Measurements from ENCODE around the gene HPX.

The HPX gene

DNA sequence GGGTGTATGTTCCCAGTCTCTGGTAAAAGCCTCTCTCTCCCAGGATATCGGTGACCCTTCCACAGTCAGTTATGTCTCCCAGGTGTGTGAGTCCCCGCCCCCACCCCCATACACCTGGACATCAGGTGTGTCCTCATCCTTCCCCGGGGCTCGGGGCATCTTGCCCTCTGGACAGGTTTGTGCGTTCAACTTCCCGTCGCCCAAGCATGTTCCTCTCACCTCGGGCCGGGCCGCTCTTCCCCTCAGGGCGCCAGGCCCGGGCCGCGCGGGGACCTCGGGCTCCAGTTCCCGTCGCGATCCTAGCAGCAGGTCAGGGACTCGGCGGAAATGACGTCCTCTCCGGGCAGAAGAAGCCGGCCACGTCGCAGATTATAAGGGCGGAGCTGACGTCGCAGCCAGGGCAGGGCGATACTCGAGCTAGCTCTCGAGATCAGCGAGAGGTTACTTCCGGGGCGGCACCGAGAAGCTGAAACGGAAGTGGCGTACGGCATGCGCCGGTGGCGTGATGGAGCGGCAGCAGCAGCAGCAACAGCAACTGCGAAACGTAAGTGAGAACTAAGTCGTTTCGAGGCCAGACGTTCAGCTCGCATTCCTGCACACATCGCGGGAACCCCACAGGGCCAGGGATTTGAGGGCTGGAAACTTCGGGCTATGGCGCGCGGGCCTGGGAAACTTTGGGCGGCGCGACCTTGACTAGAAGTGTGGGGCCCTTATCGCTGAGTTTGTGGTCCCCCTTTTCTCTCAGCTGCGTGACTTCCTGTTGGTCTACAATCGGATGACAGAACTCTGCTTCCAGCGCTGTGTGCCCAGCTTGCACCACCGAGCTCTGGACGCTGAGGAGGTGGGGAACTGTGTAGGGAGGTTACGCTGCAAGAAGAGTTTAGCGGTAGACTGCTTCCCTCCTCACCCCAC is 40.5 kb upstream of the HPX start, which contains the start of the genes ARFIP2 and TIMM10B:
Gene ARFIP2, minus strand, starts transcription at position 320 of the 912 bp plus-strand sequence. CDS start 910 bp downstream, outside the sequence.
Gene TIMM10B, plus strand, starts transcription at position 490 of the 912 bp plus-strand sequence. Its CDS starts 16 bp downstream, at position 506.
- TF ChIP-seq, protein P1, sequence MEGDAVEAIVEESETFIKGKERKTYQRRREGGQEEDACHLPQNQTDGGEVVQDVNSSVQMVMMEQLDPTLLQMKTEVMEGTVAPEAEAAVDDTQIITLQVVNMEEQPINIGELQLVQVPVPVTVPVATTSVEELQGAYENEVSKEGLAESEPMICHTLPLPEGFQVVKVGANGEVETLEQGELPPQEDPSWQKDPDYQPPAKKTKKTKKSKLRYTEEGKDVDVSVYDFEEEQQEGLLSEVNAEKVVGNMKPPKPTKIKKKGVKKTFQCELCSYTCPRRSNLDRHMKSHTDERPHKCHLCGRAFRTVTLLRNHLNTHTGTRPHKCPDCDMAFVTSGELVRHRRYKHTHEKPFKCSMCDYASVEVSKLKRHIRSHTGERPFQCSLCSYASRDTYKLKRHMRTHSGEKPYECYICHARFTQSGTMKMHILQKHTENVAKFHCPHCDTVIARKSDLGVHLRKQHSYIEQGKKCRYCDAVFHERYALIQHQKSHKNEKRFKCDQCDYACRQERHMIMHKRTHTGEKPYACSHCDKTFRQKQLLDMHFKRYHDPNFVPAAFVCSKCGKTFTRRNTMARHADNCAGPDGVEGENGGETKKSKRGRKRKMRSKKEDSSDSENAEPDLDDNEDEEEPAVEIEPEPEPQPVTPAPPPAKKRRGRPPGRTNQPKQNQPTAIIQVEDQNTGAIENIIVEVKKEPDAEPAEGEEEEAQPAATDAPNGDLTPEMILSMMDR (IDR thresholded peaks at IDR 0.05; ENCODE audit: insufficient read depth, low read length, poor library complexity, severe bottlenecking): no peak
- H3K27me3 ChIP-seq (replicated peaks; ENCODE audit: control insufficient read depth, insufficient read depth, low read length): no peaks in the 10 kb centered on the region
- H3K4me3 ChIP-seq (replicated peaks; ENCODE audit: low read depth, low read length): peak within 1 kb of the TSS; percentile 87
- H3K36me3 ChIP-seq (ENCODE audit: control insufficient read depth, insufficient read depth, low read length): peaks cover 33% of the 10 kb centered on the region
- DNase-seq (ENCODE audit: extremely low read depth, insufficient read length): peak; percentile 93

DNA sequence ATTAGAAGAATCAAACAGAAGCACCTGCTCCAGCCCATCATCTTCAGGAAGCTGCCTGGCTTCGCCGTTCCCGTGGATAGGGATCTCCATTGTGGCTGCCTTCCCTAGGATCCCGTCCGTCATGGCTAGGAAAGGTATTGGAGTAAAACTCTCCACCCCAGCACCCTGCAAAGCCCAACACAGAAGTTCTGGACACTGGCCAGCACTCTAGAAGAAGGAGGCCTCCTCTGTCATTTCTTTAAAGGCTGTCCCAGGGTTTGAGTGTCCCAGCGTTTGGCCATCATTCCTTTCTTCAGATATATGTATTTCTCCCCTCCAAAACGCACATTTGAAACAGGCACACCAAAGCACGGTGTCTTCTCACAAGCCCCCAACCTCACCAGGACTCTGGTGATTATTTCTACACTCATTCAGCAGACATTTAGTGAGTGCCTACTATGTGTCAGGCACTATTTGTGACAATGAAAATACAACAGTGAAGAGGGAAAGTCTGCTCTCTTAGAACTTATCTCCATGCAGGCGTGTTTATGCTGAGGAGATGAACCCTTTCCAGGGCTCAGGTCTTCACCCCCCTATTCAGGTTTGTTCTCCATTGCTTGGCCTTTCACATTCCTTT is 39.6 kb upstream of the HPX start:
- TF ChIP-seq, protein P1 (IDR thresholded peaks at IDR 0.05; ENCODE audit: insufficient read depth, low read length, poor library complexity, severe bottlenecking): no peak

DNA sequence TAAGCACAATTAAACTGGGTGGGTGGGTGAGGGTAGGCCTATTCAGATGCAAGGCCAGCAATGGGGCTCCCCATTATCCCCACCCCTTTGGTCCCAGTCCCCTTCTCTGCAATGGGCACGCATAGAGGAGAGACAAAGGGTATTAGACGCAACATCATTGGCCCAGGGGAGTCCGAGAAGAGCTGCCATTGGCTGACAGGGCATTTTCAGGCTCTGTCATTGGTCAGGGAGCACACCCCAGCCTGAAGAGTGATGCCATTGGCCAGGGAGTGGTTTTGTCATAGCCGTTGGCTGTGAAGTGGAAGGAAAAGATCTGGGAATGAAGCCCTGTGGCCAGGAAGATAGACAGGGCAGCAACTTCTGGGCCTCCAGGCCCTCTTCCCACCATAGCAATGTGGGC is 35.8 kb upstream of the HPX start:
- no peak for DNase-seq (ENCODE audit: extremely low read depth, insufficient read length)
- no peak overlapping the region for H3K4me3 ChIP-seq (replicated peaks; ENCODE audit: low read depth, low read length)
- TF ChIP-seq, protein P1 (IDR thresholded peaks at IDR 0.05; ENCODE audit: insufficient read depth, low read length, poor library complexity, severe bottlenecking): no peak
- H3K27me3 ChIP-seq (replicated peaks; ENCODE audit: control insufficient read depth, insufficient read depth, low read length): no peaks in the 10 kb centered on the region
- H3K36me3 ChIP-seq (ENCODE audit: control insufficient read depth, insufficient read depth, low read length): peaks cover 23% of the 10 kb centered on the region

More for the DNA sequence above, 39.6 kb upstream of the HPX start:
- Histone ChIP-seq H3K27me3 (replicated peaks; ENCODE audit: control insufficient read depth, insufficient read depth, low read length) (no peaks in the 10 kb centered on the region), H3K4me3 (replicated peaks; ENCODE audit: low read depth, low read length) (peak overlapping the region; percentile 87), H3K36me3 (ENCODE audit: control insufficient read depth, insufficient read depth, low read length) (peaks cover 33% of the 10 kb centered on the region)
- DNase-seq (ENCODE audit: extremely low read depth, insufficient read length): no peak

DNA sequence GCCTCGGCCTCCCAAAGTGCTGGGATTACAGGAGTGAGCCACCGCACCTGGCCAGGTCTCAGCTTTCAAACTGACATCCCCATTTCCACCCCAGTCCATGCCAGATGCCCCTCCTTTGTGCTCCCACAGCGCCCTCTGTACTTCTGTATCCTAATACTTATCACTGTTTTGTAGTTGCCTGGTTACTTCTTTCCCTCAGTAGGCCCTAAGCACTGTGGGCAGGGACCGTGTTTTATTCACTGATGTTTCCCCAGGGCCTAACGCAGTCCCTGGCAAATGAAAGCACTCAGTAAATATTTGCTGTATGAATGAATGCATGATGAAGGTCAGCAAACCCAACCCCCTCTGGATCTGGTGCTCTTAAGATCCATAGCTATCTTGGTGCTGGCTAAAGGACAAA is 35.1 kb upstream of the HPX start:
- TF ChIP-seq, protein P1 (IDR thresholded peaks at IDR 0.05; ENCODE audit: insufficient read depth, low read length, poor library complexity, severe bottlenecking): no peak
- Histone ChIP-seq H3K36me3 (ENCODE audit: control insufficient read depth, insufficient read depth, low read length) (peaks cover 23% of the 10 kb centered on the region), H3K27me3 (replicated peaks; ENCODE audit: control insufficient read depth, insufficient read depth, low read length) (no peaks in the 10 kb centered on the region), H3K4me3 (replicated peaks; ENCODE audit: low read depth, low read length) (no peak overlapping the region)
- DNase-seq (ENCODE audit: extremely low read depth, insufficient read length): no peak

DNA sequence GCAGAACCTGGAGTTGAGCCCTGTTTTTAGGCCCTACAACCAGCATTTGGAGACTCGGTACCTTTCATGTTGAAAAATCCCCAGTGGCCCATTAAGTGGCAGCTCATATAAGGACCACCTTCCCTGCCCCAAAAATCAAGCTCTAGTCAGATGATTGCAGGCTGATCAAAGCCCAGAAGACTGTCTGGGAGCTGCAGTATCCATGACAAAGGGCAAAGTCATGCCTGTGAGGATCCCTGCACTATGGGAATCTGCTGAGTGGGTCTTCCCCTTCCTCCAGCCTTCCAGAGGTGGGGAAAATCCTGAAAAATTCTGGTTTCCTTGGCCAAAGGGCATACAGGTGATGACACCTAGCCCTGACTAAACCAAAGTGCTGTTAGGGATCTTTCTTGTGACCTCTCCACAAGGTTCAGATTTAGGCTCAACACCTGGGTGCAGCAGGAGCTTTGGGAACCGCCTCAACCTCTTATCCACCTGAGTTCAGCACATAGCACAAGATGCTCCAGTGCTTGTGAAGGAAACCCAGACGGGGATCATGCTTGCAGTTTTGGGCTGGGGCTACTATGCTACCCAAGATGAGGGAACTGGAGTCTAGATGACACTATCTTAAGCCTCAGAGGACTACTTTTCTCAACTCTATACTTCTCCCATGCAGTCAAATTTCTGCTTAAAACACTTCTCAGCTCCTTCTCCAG is 34.2 kb upstream of the HPX start:
- TF ChIP-seq, protein P1 (IDR thresholded peaks at IDR 0.05; ENCODE audit: insufficient read depth, low read length, poor library complexity, severe bottlenecking): no peak
- no peak overlapping the region for H3K4me3 ChIP-seq (replicated peaks; ENCODE audit: low read depth, low read length)
- peaks cover 23% of the 10 kb centered on the region for H3K36me3 ChIP-seq (ENCODE audit: control insufficient read depth, insufficient read depth, low read length)
- H3K27me3 ChIP-seq (replicated peaks; ENCODE audit: control insufficient read depth, insufficient read depth, low read length): no peaks in the 10 kb centered on the region
- no peak for DNase-seq (ENCODE audit: extremely low read depth, insufficient read length)

Data from GM06990 (cell line).